GM12874 (cell line): ENCODE results near the gene POLR1B.

Source experiments
- CTCF ChIP-seq: IDR thresholded peaks from 2 replicates; pipeline ENCODE4 v1.5.1; 2011; ENCODE audit warnings: low read depth, mild to moderate bottlenecking, control low read depth, low read length, moderate library complexity; ENCODE audit not compliant: insufficient read depth

POLR1B gene

GRCh38 chr2:112519506-112519905, 22.8 kb upstream of the POLR1B start:
- TF ChIP-seq CTCF = no peak

- no peak for TF ChIP-seq CTCF
Measured at GRCh38 chr2:112520234-112520783, 22.0 kb upstream of the POLR1B start.

- no peak for TF ChIP-seq CTCF
Measured at GRCh38 chr2:112523291-112523777, 18.9 kb upstream of the POLR1B start.

- TF ChIP-seq CTCF = no peak
Measured at GRCh38 chr2:112528541-112528940, 13.7 kb upstream of the POLR1B start.

- no peak for TF ChIP-seq CTCF
Measured at GRCh38 chr2:112529757-112530156, 12.5 kb upstream of the POLR1B start.

GRCh38 chr2:112530728-112531127, 11.5 kb upstream of the POLR1B start:
- no peak for TF ChIP-seq CTCF

- TF ChIP-seq CTCF = no peak
Measured at GRCh38 chr2:112534826-112535225, 7.4 kb upstream of the POLR1B start.

GRCh38 chr2:112539306-112539705, 3.0 kb upstream of the POLR1B start:
- TF ChIP-seq CTCF = no peak
